Endometrial microvascular endothelial cells (primary cell): ENCODE data around the gene DNAH12. TPM values are rescaled to one million over a fixed set of nuclear protein-coding genes. Genes with fewer than 3 reads are reported as not detected.
"Not testable (repeated sequence)": the region's sequence is repeated elsewhere in the genome, so short reads cannot be mapped to it uniquely, and the experiment has no call there.

Experiments used
- in situ Hi-C: cut with HindIII; loops from 2 replicates; pipeline ENCODE4 v1.10.0; 2017; ENCODE audit warnings: low sequenced_read_pairs, low pct_unique_long_range_greater_than_20kb; ENCODE audit errors: inconsistent ontology term
- total RNA-seq: library from RNA; depleted of rRNA; stranded (reverse); fragments of >200 nt; gene quantifications from one replicate; pipeline ENCODE4 v1.2.3, GENCODE V29; 2015; ENCODE audit errors: inconsistent ontology term

The DNAH12 gene
- total RNA-seq, 1 donor from 2014 or later = 0.19 TPM

GRCh38 chr3:57436195-57436761 lies 107.9 kb downstream of the DNAH12 start:
- in situ Hi-C loops = no loop called here

- in situ Hi-C loops = no loop called here
Measured at GRCh38 chr3:57434041-57434440, 110.1 kb downstream of the DNAH12 start.

- in situ Hi-C loops = no loop called here
Measured at GRCh38 chr3:57423335-57423734, 120.8 kb downstream of the DNAH12 start.

- in situ Hi-C loops = no loop called here
Measured at GRCh38 chr3:57421336-57421735, 122.8 kb downstream of the DNAH12 start.

GRCh38 chr3:57420001-57420400 lies 124.1 kb downstream of the DNAH12 start:
- in situ Hi-C loops = no loop called here

- in situ Hi-C loops = no loop called here
Measured at GRCh38 chr3:57411715-57412114, 132.4 kb downstream of the DNAH12 start.

- in situ Hi-C loops = no loop called here
Measured at GRCh38 chr3:57409471-57409870, 134.7 kb downstream of the DNAH12 start.

GRCh38 chr3:57402675-57403074 lies 141.5 kb downstream of the DNAH12 start:
- in situ Hi-C loops = no loop called here

DNA sequence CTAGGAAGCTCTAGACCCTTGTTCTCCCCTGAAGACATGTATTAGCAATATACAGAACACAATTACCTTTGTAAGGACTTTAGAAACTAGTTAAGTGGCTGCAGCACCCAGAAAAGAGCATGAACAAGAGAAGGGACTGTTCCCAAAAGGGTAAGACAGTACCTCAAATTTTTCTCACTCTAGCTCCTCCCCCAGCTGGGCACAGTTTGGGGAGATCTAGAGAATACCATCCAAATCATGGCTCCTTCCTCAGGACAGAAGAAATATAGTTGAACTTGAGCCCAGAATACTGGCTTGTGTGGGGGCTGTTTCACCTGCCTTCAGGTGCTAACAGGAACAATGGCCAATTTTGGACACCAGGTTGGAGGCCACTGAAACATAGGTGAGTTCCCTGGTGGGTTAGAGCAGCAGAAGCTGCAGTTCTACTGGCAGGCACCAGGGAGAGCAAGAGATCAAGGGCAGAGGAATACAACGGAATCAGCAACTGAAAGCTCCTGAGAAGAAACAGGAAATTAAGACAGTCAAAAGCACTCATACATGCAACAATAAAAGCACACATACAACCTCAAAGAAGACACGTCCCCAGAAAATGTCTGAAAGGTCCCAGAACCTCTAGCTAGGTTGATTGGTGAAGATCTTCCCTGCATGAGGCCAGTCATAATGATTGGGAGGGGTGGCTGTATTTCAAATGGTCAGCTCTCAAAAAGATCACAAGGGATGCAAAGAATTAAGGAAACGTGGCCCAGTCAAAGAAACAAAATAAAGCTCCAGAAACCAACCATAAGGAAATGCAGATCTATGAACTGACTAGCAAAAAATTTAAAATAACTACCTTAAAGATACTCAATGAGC lies 146.7 kb downstream of the DNAH12 start:
- in situ Hi-C loops = no loop called here

GRCh38 chr3:57393977-57394376 lies 150.2 kb downstream of the DNAH12 start:
- in situ Hi-C loops = no loop called here

GRCh38 chr3:57391767-57392166 lies 152.4 kb downstream of the DNAH12 start:
- in situ Hi-C loops = no loop called here

DNA sequence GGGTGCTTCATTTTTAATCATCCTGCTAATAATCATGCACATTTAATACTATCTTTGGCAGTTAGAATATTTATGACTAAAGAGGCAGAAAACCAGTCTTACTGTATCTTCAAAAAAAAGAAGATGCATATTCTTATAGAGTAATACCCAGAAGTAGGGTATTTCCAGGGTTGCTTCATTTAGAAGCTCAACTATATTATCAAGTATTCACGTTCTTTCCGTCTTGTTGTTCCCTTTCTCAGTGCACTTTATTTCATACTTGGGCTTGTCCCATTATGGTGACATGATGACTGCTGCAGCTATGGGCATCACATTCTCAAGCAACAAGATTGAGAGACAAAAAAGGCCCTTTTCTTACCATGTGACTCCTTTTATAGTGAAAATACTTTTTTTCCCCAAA lies 154.9 kb downstream of the DNAH12 start:
- in situ Hi-C loops = no loop called here

DNA sequence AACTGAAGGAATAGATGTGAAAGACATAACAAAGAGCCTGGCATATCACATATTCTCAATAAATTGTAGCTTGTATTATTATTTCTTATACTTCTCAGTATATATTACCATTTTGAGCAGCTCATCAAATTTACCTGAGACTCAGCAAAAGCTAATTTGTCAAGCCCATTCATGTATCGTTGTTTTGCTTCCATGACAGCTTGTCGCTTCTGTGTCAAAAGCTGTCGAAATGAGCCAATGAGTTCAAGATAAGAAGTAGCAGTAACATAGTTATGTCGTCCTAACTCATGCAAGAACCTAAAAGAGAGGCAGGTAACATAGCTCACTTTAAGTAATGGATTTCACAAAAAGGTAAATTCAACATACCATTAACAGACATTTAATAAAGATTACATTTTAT lies 157.8 kb downstream of the DNAH12 start:
- in situ Hi-C loops = no loop called here

GRCh38 chr3:57385498-57385897 lies 158.6 kb downstream of the DNAH12 start:
- in situ Hi-C loops = no loop called here

GRCh38 chr3:57383838-57384237 lies 160.3 kb downstream of the DNAH12 start:
- in situ Hi-C loops = no loop called here

DNA sequence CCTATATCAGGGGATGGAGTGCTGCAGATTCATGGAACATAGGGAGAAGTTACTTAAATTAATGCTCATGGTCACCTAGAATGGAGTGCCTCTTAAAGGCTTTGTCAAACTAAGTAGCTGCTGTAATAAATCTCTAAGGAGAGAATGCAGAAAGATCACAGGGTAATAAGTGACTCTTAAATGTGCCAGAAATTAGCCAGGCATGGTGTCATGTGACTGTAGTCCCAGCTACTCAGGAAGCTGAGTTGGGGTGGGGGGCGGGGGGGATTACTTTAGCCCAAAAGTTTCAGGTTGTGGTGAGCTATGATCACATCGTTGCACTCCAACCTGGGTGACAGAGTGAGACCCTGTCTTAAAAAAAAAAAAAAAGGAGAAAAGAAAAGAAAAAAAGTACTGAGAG lies 160.7 kb downstream of the DNAH12 start:
- in situ Hi-C loops = no loop called here

DNA sequence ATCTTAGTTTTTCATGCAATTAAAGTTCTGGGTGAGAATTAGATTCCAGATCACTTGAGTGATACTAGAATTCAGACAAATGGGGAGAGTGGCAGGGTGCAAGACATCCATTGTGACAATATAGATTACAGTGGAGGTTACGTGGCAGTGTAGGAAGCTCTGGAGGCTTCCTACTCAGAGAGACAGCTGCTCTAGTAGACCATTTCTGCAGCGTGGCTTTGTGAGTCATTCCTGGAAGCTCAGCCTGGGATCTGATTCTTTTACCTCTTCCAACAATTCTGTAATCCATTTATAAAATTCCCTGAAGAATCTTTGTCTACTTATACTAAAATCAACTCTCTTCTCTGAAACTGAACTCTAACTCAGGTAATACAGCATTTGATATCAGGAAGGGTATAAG lies 161.2 kb downstream of the DNAH12 start:
- in situ Hi-C loops = no loop called here

DNA sequence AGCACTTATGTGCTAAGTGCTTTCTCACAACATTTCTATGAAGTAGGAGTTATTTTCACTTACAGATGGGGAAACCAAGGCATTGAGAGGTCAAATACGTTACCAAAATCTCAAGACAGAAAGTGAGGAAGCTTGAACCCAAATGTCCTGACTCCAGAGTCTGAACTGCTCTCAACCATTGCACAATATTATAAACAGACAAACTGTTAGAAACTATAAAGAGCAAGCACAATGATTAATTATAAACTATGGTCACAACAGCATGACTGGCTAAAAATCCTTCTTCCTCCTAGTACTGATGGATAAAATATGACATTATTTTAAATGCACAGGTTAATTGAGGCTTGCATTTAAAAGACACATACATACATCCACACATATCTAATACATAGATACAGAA lies 173.8 kb downstream of the DNAH12 start:
- in situ Hi-C loops = no loop called here

DNA sequence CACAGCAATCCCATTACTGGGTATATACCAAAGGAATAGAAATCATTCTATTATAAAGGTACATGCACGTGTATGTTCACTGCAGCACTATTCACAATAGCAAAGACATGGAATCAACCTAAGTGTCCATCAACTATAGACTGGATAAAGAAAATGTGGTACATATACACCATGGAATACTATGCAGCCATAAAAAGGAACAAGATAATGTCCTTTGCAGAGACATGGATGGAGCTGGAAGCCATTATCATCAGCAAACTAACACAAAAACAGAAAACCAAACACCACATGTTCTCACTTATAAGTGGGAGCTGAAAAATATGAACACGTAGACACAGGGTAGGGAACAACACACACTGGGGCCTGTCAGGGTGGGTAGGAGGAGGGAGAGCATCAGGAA lies 179.1 kb downstream of the DNAH12 start:
- in situ Hi-C loops = not testable (repeated sequence)

- in situ Hi-C loops = not testable (repeated sequence)
Measured at GRCh38 chr3:57356275-57356674, 187.9 kb downstream of the DNAH12 start.

GRCh38 chr3:57354768-57355167 lies 189.4 kb downstream of the DNAH12 start:
- in situ Hi-C loops = no loop called here
